H1 (cell line): Measurements from ENCODE around the gene NPY5R. TPM values are rescaled to one million over a fixed set of nuclear protein-coding genes. Genes with fewer than 3 reads are reported as not detected.
A peak's percentile ranks its signal among the peaks of the same experiment; 100 is the strongest.

Experiments used
- CTCF ChIA-PET: fragments of 300-600 bp; sonication (Branson Sonifier 250); formaldehyde crosslinking; loops from one replicate; lab custom pipeline; 2021; ENCODE audit not compliant: partially characterized antibody; lab: Charles Lee
- POLR2A ChIA-PET: fragments of 300-600 bp; sonication (Branson Sonifier 250); formaldehyde crosslinking; loops from one replicate; lab custom pipeline; 2021; ENCODE audit warnings: inconsistent platforms; ENCODE audit not compliant: partially characterized antibody; lab: Charles Lee
- DNase-seq, 2 experiments: peaks; one replicate each; pipeline versions ENCODE4 v3.0.0 to v3.0.0-alpha.2; 2010 to 2022; ENCODE audit warnings: low spot score in 2 of 2, low read depth in 1 of 2, mixed read lengths in 1 of 2
- FAIRE-seq: peaks from 2 replicates; lab custom pipeline; 2011; peaks lifted over from hg19 to GRCh38; lab: Jason Lieb, UNC
- H2AFZ ChIP-seq: 2 replicates; pipeline ENCODE4 v1.8.1; 2012; ENCODE audit warnings: low read length, inconsistent platforms
- H2AK5ac ChIP-seq: 2 replicates; pipeline ENCODE4 v1.6.1; 2013; ENCODE audit warnings: low read depth, low read length
- H2BK120ac ChIP-seq: replicated peaks from 2 replicates; pipeline ENCODE3; 2013; ENCODE audit warnings: low read depth, low read length, inconsistent platforms
- H2BK12ac ChIP-seq: 2 replicates; pipeline ENCODE4 v1.6.1; 2013; ENCODE audit warnings: low read depth, low read length
- H2BK15ac ChIP-seq: 2 replicates; pipeline ENCODE4 v1.6.1; 2013; ENCODE audit warnings: low read length
- H2BK20ac ChIP-seq: 2 replicates; pipeline ENCODE4 v1.6.1; 2013; ENCODE audit warnings: low read length
- H2BK5ac ChIP-seq: 2 replicates; pipeline ENCODE4 v1.6.1; 2013; ENCODE audit warnings: low read depth, low read length
- H3K14ac ChIP-seq: 2 replicates; pipeline ENCODE4 v1.6.1; 2013; ENCODE audit warnings: inconsistent platforms; ENCODE audit not compliant: insufficient read length
- H3K18ac ChIP-seq: 2 replicates; pipeline ENCODE4 v1.6.1; 2013; ENCODE audit warnings: low read length; ENCODE audit errors: extremely low read depth
- H3K23ac ChIP-seq: 2 replicates; pipeline ENCODE4 v1.6.1; 2013; ENCODE audit warnings: inconsistent platforms; ENCODE audit not compliant: insufficient read length
- H3K23me2 ChIP-seq: 2 replicates; pipeline ENCODE4 v1.6.1; 2013; ENCODE audit warnings: low read depth, low read length
- H3K27ac ChIP-seq: 2 replicates; pipeline ENCODE4 v1.6.1; 2011; ENCODE audit warnings: low read depth, low read length, inconsistent platforms
- H3K27me3 ChIP-seq, 4 experiments: replicated peaks in 1 of 4; 1 replicate in 1 of 4; 2 replicates in 3 of 4; pipeline versions ENCODE4 v1.6.1 to v1.8.1; 2011 to 2013; ENCODE audit warnings: low read length in 3 of 4, mild to moderate bottlenecking in 3 of 4, inconsistent platforms in 2 of 4, mixed read lengths in 2 of 4, moderate library complexity in 1 of 4; ENCODE audit not compliant: control insufficient read depth in 3 of 4, insufficient read depth in 3 of 4; ENCODE audit errors: extremely low read depth in 1 of 4
- H3K36me3 ChIP-seq, 4 experiments: 2 replicates each; pipeline versions ENCODE4 v1.6.1 to v1.8.1; 2011 to 2013; ENCODE audit warnings: mild to moderate bottlenecking in 4 of 4, low read length in 3 of 4, moderate library complexity in 2 of 4, control low read depth in 1 of 4, inconsistent platforms in 1 of 4; ENCODE audit not compliant: insufficient read depth in 4 of 4, control insufficient read depth in 2 of 4
- H3K4ac ChIP-seq: replicated peaks from 2 replicates; pipeline ENCODE3; 2013; ENCODE audit warnings: low read length, low read depth, mixed read lengths, inconsistent platforms; ENCODE audit not compliant: insufficient read length
- H3K4me1 ChIP-seq, 4 experiments: replicated peaks in 1 of 4; 1 replicate in 1 of 4; 2 replicates in 3 of 4; pipeline versions ENCODE4 v1.6.1 to v1.8.1; 2011 to 2013; ENCODE audit warnings: low read length in 3 of 4, inconsistent platforms in 2 of 4, mixed read lengths in 1 of 4; ENCODE audit not compliant: insufficient read depth in 4 of 4, control insufficient read depth in 3 of 4
- H3K4me2 ChIP-seq, 2 experiments: 2 replicates each; pipeline versions ENCODE4 v1.6.1 to v1.8.1; 2011 to 2013; ENCODE audit warnings: low read depth in 2 of 2, low read length in 2 of 2, control low read depth in 1 of 2, inconsistent platforms in 1 of 2, mild to moderate bottlenecking in 1 of 2; ENCODE audit not compliant: insufficient read depth in 1 of 2
- H3K4me3 ChIP-seq, 4 experiments: fragments of 200-600, 300-600 bp in 1 of 4; sonication (generic), shearing (Covaris generic), sonication (Bioruptor Twin) in 1 of 4; 2 replicates each; pipeline versions ENCODE4 v1.5.1 to v1.8.1; 2011 to 2016; ENCODE audit warnings: low read length in 4 of 4, low read depth in 3 of 4, control low read depth in 2 of 4, inconsistent platforms in 2 of 4, mild to moderate bottlenecking in 2 of 4, mixed read lengths in 1 of 4, moderate library complexity in 1 of 4; ENCODE audit not compliant: insufficient read depth in 2 of 4; ENCODE audit errors: extremely low read depth in 1 of 4
- H3K56ac ChIP-seq: replicated peaks from 2 replicates; pipeline ENCODE3; 2013; ENCODE audit warnings: low read depth, mild to moderate bottlenecking, mixed read lengths, low read length, inconsistent platforms; ENCODE audit not compliant: insufficient read length
- H3K79me1 ChIP-seq: 2 replicates; pipeline ENCODE4 v1.6.1; 2013; ENCODE audit warnings: low read depth, low read length, control low read depth
- H3K79me2 ChIP-seq, 2 experiments: 2 replicates each; pipeline versions ENCODE4 v1.6.1 to v1.8.1; 2012 to 2013; ENCODE audit warnings: low read length in 2 of 2, mild to moderate bottlenecking in 2 of 2, inconsistent platforms in 1 of 2; ENCODE audit not compliant: insufficient read depth in 2 of 2, control insufficient read depth in 1 of 2
- H3K9ac ChIP-seq, 4 experiments: replicated peaks in 1 of 4; 1 replicate in 1 of 4; 2 replicates in 3 of 4; pipeline versions ENCODE4 v1.6.1 to v1.8.1; 2011 to 2013; ENCODE audit warnings: low read depth in 3 of 4, low read length in 3 of 4, control low read depth in 2 of 4, mild to moderate bottlenecking in 2 of 4, moderate library complexity in 2 of 4, inconsistent platforms in 1 of 4; ENCODE audit errors: extremely low read depth in 1 of 4
- H3K9me3 ChIP-seq, 2 experiments: 2 replicates each; pipeline versions ENCODE4 v1.6.1 to v1.8.1; 2012 to 2013; ENCODE audit warnings: mild to moderate bottlenecking in 2 of 2, moderate library complexity in 2 of 2, control low read depth in 1 of 2, inconsistent platforms in 1 of 2, low read depth in 1 of 2, low read length in 1 of 2, mixed read lengths in 1 of 2; ENCODE audit not compliant: insufficient read depth in 2 of 2
- H4K20me1 ChIP-seq, 2 experiments: replicated peaks in 1 of 2; 2 replicates each; pipeline versions ENCODE3 to v1.8.1; 2011 to 2013; ENCODE audit warnings: inconsistent platforms in 2 of 2, low read length in 2 of 2, mild to moderate bottlenecking in 1 of 2; ENCODE audit not compliant: insufficient read depth in 2 of 2, control insufficient read depth in 1 of 2
- H4K5ac ChIP-seq: 2 replicates; pipeline ENCODE4 v1.6.1; 2013; ENCODE audit warnings: low read length, low read depth, mixed read lengths, inconsistent platforms; ENCODE audit not compliant: insufficient read length
- H4K8ac ChIP-seq: 2 replicates; pipeline ENCODE4 v1.8.0; 2013; ENCODE audit warnings: mild to moderate bottlenecking, moderate library complexity, low read length, inconsistent platforms; ENCODE audit not compliant: insufficient read depth; ENCODE audit errors: extremely low read depth
- H4K91ac ChIP-seq: replicated peaks from 2 replicates; pipeline ENCODE3; 2013; ENCODE audit warnings: low read length, mixed read lengths, inconsistent platforms; ENCODE audit not compliant: insufficient read length
- KDM4A ChIP-seq: IDR thresholded peaks from one replicate; pipeline ENCODE4 v1.7.1; 2012; ENCODE audit warnings: low read depth, mild to moderate bottlenecking, moderate library complexity, low read length, inconsistent platforms; ENCODE audit not compliant: severe bottlenecking
- RXRA ChIP-seq: IDR thresholded peaks from 2 replicates; pipeline ENCODE4 v1.6.1; 2011; ENCODE audit warnings: low read depth, mild to moderate bottlenecking, low read length, moderate library complexity; ENCODE audit not compliant: insufficient read depth
- SIRT6 ChIP-seq: IDR thresholded peaks from one replicate; pipeline ENCODE4 v1.7.1; 2012; ENCODE audit warnings: low read length, inconsistent platforms
- WGBS, 2 experiments: shearing (Covaris generic) in 1 of 2; methylation state at CpG; one replicate each; pipeline versions ENCODE4 v1.1.6 to v1.1.7; 2013 to 2015; ENCODE audit warnings: low lambda C conversion rate in 2 of 2, mixed read lengths in 2 of 2, inconsistent platforms in 1 of 2, low coverage in 1 of 2, missing lambda C conversion rate in 1 of 2; ENCODE audit not compliant: insufficient replicate concordance in 2 of 2, insufficient coverage in 1 of 2, insufficient read length in 1 of 2; ENCODE audit errors: extremely low coverage in 1 of 2, missing lambda C conversion rate in 1 of 2; 5-methylcytosine and 5-hydroxymethylcytosine counted together
- long read RNA-seq, 2 experiments: library from RNA in 1 of 2; library from capped mRNA in 1 of 2; stranded (forward); transcript quantifications; one replicate each; pipeline ENCODE4 v2.0.0, GENCODE V29; 2021; ENCODE audit warnings: inconsistent platforms in 1 of 2
- polyA minus RNA-seq, 3 experiments: library from RNA; depleted of rRNA, polyadenylated mRNA; stranded (reverse); fragments of >200 nt; gene quantifications; 1 replicate in 2 of 3; 2 replicates in 1 of 3; pipeline ENCODE4 v1.2.3, GENCODE V29; 2011
- polyA plus RNA-seq, 7 experiments: library from polyadenylated mRNA; depleted of rRNA in 3 of 7; stranded (reverse) in 5 of 7; unstranded in 2 of 7; fragments of >200 nt in 5 of 7; fragments of 200-250 nt in 2 of 7; gene quantifications; 1 replicate in 5 of 7; 2 replicates in 1 of 7; 4 replicates in 1 of 7; pipeline versions ENCODE4 v1.2.1 to v1.2.3, GENCODE V29; 2011 to 2013; ENCODE audit warnings: missing spikeins in 2 of 7, mixed read lengths in 2 of 7
- total RNA-seq: library from RNA; stranded (reverse); fragmentation: NEBNext Ultra II Directional; extraction: Animal tissue kit (Norgen Biotek cat#: 25700); gene quantifications from 2 replicates; pipeline ENCODE4 v1.2.1, GENCODE V29; 2021
- TF ChIP-seq, protein P1 (sequence below): IDR thresholded peaks from 2 replicates; pipeline ENCODE4 v1.6.1; 2012; ENCODE audit warnings: inconsistent platforms
- TF ChIP-seq, protein P2 (sequence below), 3 experiments: IDR thresholded peaks; 1 replicate in 2 of 3; 2 replicates in 1 of 3; pipeline versions ENCODE4 v1.5.1 to v1.6.1; 2011; ENCODE audit warnings: low read length in 3 of 3, mild to moderate bottlenecking in 3 of 3, inconsistent platforms in 2 of 3, low read depth in 1 of 3, moderate library complexity in 1 of 3; ENCODE audit not compliant: insufficient read depth in 1 of 3; ENCODE audit errors: control extremely low read depth in 1 of 3

The NPY5R gene
- 1.5 and 2.0 TPM in 2 replicates for total RNA-seq
- 0.85 and 1.9 TPM in 2 replicates for polyA plus RNA-seq (2011; rRNA removed)
- 1.3 TPM for polyA plus RNA-seq (2011; cell fraction: cytosol; rRNA removed)
- polyA plus RNA-seq (2011; cell fraction: nucleus; rRNA removed): 0.17 TPM
- 0.42 to 1.4 TPM (median 0.85 TPM) in 4 replicates for polyA plus RNA-seq (2012, experiment 1 of 2)
- 0.20 TPM for polyA plus RNA-seq (2012, experiment 2 of 2)
- 2.1 TPM for polyA plus RNA-seq (2013, experiment 1 of 2)
- polyA plus RNA-seq (2013, experiment 2 of 2): 2.3 TPM
- polyA minus RNA-seq (2011; rRNA and poly(A)+ RNA removed): 1.4 and 1.8 TPM in 2 replicates
- 1.3 TPM for polyA minus RNA-seq (2011; cell fraction: cytosol; rRNA and poly(A)+ RNA removed)
- polyA minus RNA-seq (2011; cell fraction: nucleus; rRNA and poly(A)+ RNA removed): 1.4 TPM
- long read RNA-seq, experiment 1, partial matches to known transcripts: 0 of 5 reads
- long read RNA-seq, experiment 1, other reads (novel, unspliced or antisense): 1 of 5 reads
- long read RNA-seq, experiment 2, partial matches to known transcripts: 0 of 1 reads
- long read RNA-seq, experiment 2, other reads (novel, unspliced or antisense): 1 of 1 reads

DNA sequence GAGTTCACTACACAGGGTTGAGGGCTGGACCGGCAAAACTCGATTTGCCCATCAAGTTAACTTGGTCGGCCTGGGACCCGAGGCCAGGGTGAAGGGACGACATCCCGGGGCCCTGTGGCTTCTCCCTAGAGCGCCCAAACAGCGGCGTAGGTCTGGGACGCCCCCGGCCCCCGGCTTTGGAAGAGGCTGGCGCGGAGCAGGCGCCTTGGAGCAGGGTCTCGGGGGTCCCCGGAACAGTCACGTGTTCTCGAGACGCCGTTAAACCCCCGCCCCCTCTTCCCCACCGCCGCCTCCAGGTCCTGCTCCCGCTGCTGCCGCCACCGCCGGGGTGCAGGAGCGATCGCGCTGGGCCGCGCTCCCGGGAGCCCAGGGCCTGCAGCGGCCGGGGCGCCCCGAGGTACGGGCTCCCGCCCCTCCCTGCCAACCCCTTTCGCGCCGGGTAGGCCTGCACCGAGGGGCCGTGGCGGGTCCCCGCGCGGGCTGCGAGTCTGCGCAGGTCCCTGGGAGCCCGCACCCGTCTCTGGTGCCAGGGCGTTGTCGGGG, at the start of gene NPY5R:
TSS of gene NPY5R (plus strand) at position 289 of the 543 bp plus-strand sequence. CDS start 6,382 bp downstream, outside the sequence.
- Histone ChIP-seq H3K4ac (no peak within 1 kb of the TSS), H4K20me1 (no peaks in the 10 kb centered on the region), H3K56ac (no peak within 1 kb of the TSS), H2BK5ac (no peak within 1 kb of the TSS), H3K27me3 (peaks cover 0 to 26% (median 17%) of the 10 kb centered on the region in 4 experiments; a peak in 6 of 7 replicates), H4K5ac (no peak within 1 kb of the TSS), H2BK120ac (peak within 1 kb of the TSS; percentile 54), H3K79me2 (no peaks in the 10 kb centered on the region), H3K9me3 (no peaks in the 10 kb centered on the region), H3K23ac (no peak within 1 kb of the TSS), H3K23me2 (peaks cover 11% of the 10 kb centered on the region; the same call in 1 of the 2 replicates), H4K8ac (peak within 1 kb of the TSS; percentile 57), H3K18ac (no peak within 1 kb of the TSS), H3K4me3 (peak within 1 kb of the TSS; percentile 58 to 96 (median 73)), H3K14ac (no peak within 1 kb of the TSS), H2BK20ac (no peak within 1 kb of the TSS), H2BK12ac (no peak within 1 kb of the TSS), H4K91ac (no peak within 1 kb of the TSS), H2BK15ac (0 out of 2 replicates have a peak within 1 kb of the TSS, but pooled peaks have one; percentile 13), H3K9ac (peak within 1 kb of the TSS in 1 of 4 experiments; percentile 32; a peak in 3 of 7 replicates), H3K4me1 (peaks cover 0 to 2% (median 0%) of the 10 kb centered on the region in 4 experiments; a peak in 1 of 7 replicates), H3K27ac (no peak within 1 kb of the TSS), H2AK5ac (no peak within 1 kb of the TSS), H3K36me3 (no peaks in the 10 kb centered on the region), H3K79me1 (no peaks in the 10 kb centered on the region), H3K4me2 (peak within 1 kb of the TSS; percentile 67 to 88), H2AFZ (peak within 1 kb of the TSS; percentile 94; the same call in 1 of the 2 replicates)
- WGBS, 2 experiments: 1% methylated on average over 27 of the region's 55 CpGs; no CpG with 5 or more reads in 1 of the 2 experiments
- ChIA-PET CTCF (interaction anchor here (0.6 to 1.2 kb wide), 3 partner anchors 11 to 842 kb away, joined by 4 to 7 read pairs (median 6); partner anchors contain the start of gene NPY1R), POLR2A (interaction anchor here (0.9 to 1.1 kb wide), 3 partner anchors 13 to 192 kb away, joined by 3 to 4 read pairs (median 4); partner anchors contain the start of gene TMA16)
- peak in 1 of 2 experiments; percentile 69 for DNase-seq
- no peak for FAIRE-seq
- peak; percentile 96 for TF ChIP-seq KDM4A
- no peak for TF ChIP-seq RXRA
- no peak for TF ChIP-seq SIRT6
- TF ChIP-seq, protein P1, sequence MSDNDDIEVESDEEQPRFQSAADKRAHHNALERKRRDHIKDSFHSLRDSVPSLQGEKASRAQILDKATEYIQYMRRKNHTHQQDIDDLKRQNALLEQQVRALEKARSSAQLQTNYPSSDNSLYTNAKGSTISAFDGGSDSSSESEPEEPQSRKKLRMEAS: no peak; the same call in 1 of the 2 replicates
- TF ChIP-seq, protein P2, sequence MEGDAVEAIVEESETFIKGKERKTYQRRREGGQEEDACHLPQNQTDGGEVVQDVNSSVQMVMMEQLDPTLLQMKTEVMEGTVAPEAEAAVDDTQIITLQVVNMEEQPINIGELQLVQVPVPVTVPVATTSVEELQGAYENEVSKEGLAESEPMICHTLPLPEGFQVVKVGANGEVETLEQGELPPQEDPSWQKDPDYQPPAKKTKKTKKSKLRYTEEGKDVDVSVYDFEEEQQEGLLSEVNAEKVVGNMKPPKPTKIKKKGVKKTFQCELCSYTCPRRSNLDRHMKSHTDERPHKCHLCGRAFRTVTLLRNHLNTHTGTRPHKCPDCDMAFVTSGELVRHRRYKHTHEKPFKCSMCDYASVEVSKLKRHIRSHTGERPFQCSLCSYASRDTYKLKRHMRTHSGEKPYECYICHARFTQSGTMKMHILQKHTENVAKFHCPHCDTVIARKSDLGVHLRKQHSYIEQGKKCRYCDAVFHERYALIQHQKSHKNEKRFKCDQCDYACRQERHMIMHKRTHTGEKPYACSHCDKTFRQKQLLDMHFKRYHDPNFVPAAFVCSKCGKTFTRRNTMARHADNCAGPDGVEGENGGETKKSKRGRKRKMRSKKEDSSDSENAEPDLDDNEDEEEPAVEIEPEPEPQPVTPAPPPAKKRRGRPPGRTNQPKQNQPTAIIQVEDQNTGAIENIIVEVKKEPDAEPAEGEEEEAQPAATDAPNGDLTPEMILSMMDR (IDR thresholded peaks at IDR 0.05; ENCODE audit: control extremely low read depth in 1 of 3, insufficient read depth in 1 of 3, low read depth in 1 of 3, low read length in 3 of 3): no peak
